Stomach (tissue), 9 donors: ENCODE measurements around the gene DIRAS3. TPM values are rescaled to one million over a fixed set of nuclear protein-coding genes. Genes with fewer than 3 reads are reported as not detected.
A peak's percentile ranks its signal among the peaks of the same experiment; 100 is the strongest.

Experiments used
- DNase-seq, 2 donors: peaks; one replicate each; pipeline versions ENCODE4 v3.0.0 to v3.0.0-alpha.2; 2013 to 2019
- H3K27ac ChIP-seq, 5 donors: fragments of 200-600 bp in 4 of 5; sonication (generic) in 4 of 5; one replicate each; pipeline ENCODE4 v1.5.1; 2013 to 2019; ENCODE audit warnings: mild to moderate bottlenecking in 1 of 5, moderate library complexity in 1 of 5
- H3K27me3 ChIP-seq, 3 donors: fragments of 200-600 bp; sonication (generic); one replicate each; pipeline ENCODE4 v1.5.1; 2017 to 2019; ENCODE audit warnings: mixed run types in 1 of 3
- H3K36me3 ChIP-seq, 4 donors: fragments of 200-600 bp; sonication (generic); 1 replicate in 3 of 4; 2 replicates in 1 of 4; pipeline ENCODE4 v1.5.1; 2016 to 2019
- H3K4me1 ChIP-seq, 4 donors: fragments of 200-600 bp; sonication (generic); one replicate each; pipeline ENCODE4 v1.5.1; 2016 to 2019
- H3K4me3 ChIP-seq, 4 donors: fragments of 200-600 bp; sonication (generic) in 3 of 4; one replicate each; pipeline ENCODE4 v1.5.1; 2016 to 2019; ENCODE audit warnings: mild to moderate bottlenecking in 1 of 4
- H3K9me3 ChIP-seq, 4 donors: fragments of 200-600 bp; sonication (generic); one replicate each; pipeline ENCODE4 v1.5.1; 2016 to 2019
- CTCF ChIP-seq, 7 experiments: fragments of 450-650 bp in 4 of 7; fragments of 200-600 bp in 3 of 7; sonication (generic) in 3 of 7; IDR thresholded peaks; one replicate each; pipeline ENCODE4 v1.5.1; 2016 to 2019; ENCODE audit warnings: antibody characterized with exemption in 7 of 7, control low read depth in 2 of 7, mild to moderate bottlenecking in 1 of 7
- EP300 ChIP-seq: sonication (generic); formaldehyde crosslinking; IDR thresholded peaks from one replicate; pipeline ENCODE4 v1.6.1; 2017; ENCODE audit warnings: antibody characterized with exemption
- POLR2A ChIP-seq, 4 donors: fragments of 450-650 bp; IDR thresholded peaks; one replicate each; pipeline ENCODE4 v1.6.1; 2016; ENCODE audit warnings: antibody characterized with exemption in 4 of 4, control low read depth in 2 of 4, mild to moderate bottlenecking in 1 of 4, moderate library complexity in 1 of 4
- POLR2AphosphoS5 ChIP-seq, 3 donors: sonication (generic); formaldehyde crosslinking; IDR thresholded peaks; one replicate each; pipeline ENCODE4 v1.6.1; 2016; ENCODE audit warnings: antibody characterized with exemption in 3 of 3
- WGBS, 5 donors: extraction: QIAGEN DNeasy Blood & Tissue Kit in 3 of 5; methylation state at CpG; one replicate each; pipeline versions ENCODE4 v1.1.5 to v1.1.7; 2013 to 2018; 5-methylcytosine and 5-hydroxymethylcytosine counted together
- intact Hi-C: fragments of 100-400 bp; cut with DNase I; formaldehyde crosslinking; loops from one replicate; pipeline ENCODE4 v1.15.1; 2023; ENCODE audit warnings: low total_unique reads
- polyA plus RNA-seq, 3 donors: library from polyadenylated mRNA; stranded (reverse); fragments of 200-250 nt; gene quantifications; one replicate each; pipeline ENCODE4 v1.2.3, GENCODE V29; 2013
- total RNA-seq, 5 donors: library from RNA; depleted of rRNA; stranded (reverse); fragments of >200 nt; gene quantifications; one replicate each; pipeline versions ENCODE4 v1.1.0 to v1.2.3, GENCODE V29; 2014 to 2016
- donor health status: healthy with polysubstance abuse.
- donor health status: Bipolar disorder and iron deficiency.
- donor health status: healthy.

Gene DIRAS3
- total and polyA plus RNA-seq, 8 donors, result 2.5 to 7.6 (median 5.5) TPM; not detected in 2

- Histone ChIP-seq H3K27ac (no peak overlapping the region), H3K36me3 (peaks cover 0 to 11% (median 5%) of the 10 kb centered on the region in 4 donors), H3K27me3 (peaks cover 0 to 13% (median 0%) of the 10 kb centered on the region in 3 donors), H3K4me1 (peaks cover 0 to 11% (median 2%) of the 10 kb centered on the region in 4 donors), H3K4me3 (no peak overlapping the region), H3K9me3 (peaks cover 0 to 6% (median 0%) of the 10 kb centered on the region in 4 donors)
- no peak for DNase-seq
- intact Hi-C loops, result no loop called here
- 60 to 86% (median 66%) methylated on average over 3 of the region's 3 CpGs for WGBS, 5 donors
- TF ChIP-seq POLR2AphosphoS5 (IDR thresholded peaks at IDR 0.05), result no peak
- TF ChIP-seq CTCF (IDR thresholded peaks at IDR 0.05), result no peak
- no peak for TF ChIP-seq POLR2A (IDR thresholded peaks at IDR 0.05)
- TF ChIP-seq EP300, result no peak
These were observed 2.8 kb downstream of the DIRAS3 start for GRCh38 chr1:68047659-68048026.

- intact Hi-C loops, result no loop called here
- H3K27ac ChIP-seq, result no peak overlapping the region
- 50 to 67% (median 53%) methylated on average over 31 to 34 of the region's 34 CpGs for WGBS, 5 donors
- peaks cover 0 to 11% (median 5%) of the 10 kb centered on the region in 4 donors for H3K36me3 ChIP-seq
- peaks cover 0 to 13% (median 0%) of the 10 kb centered on the region in 3 donors for H3K27me3 ChIP-seq
- H3K4me1 ChIP-seq, result peaks cover 0 to 11% (median 2%) of the 10 kb centered on the region in 4 donors
- TF ChIP-seq CTCF (IDR thresholded peaks at IDR 0.05) (no peak), POLR2A (IDR thresholded peaks at IDR 0.05) (no peak), EP300 (no peak), POLR2AphosphoS5 (IDR thresholded peaks at IDR 0.05) (no peak)
- H3K4me3 ChIP-seq, result peak overlapping the region in 1 of 4 donors; percentile 9
- peaks cover 0 to 6% (median 0%) of the 10 kb centered on the region in 4 donors for H3K9me3 ChIP-seq
- DNase-seq, result peak in 1 of 2 donors; percentile 12
These were observed 3.4 kb downstream of the DIRAS3 start for GRCh38 chr1:68046885-68047658.

- H3K9me3 ChIP-seq, result peaks cover 0 to 1% (median 0%) of the 10 kb centered on the region in 4 donors
- intact Hi-C loops, result no loop called here
- H3K4me3 ChIP-seq, result no peak overlapping the region
- H3K36me3 ChIP-seq, result peaks cover 0 to 11% (median 5%) of the 10 kb centered on the region in 4 donors
- TF ChIP-seq EP300 (no peak), CTCF (IDR thresholded peaks at IDR 0.05) (no peak), POLR2A (IDR thresholded peaks at IDR 0.05) (no peak), POLR2AphosphoS5 (IDR thresholded peaks at IDR 0.05) (no peak)
- H3K27me3 ChIP-seq, result peaks cover 0 to 7% (median 0%) of the 10 kb centered on the region in 3 donors
- H3K4me1 ChIP-seq, result peaks cover 0 to 11% (median 2%) of the 10 kb centered on the region in 4 donors
- no peak for DNase-seq
- H3K27ac ChIP-seq, result no peak overlapping the region
- WGBS, 5 donors, result 82 to 89% (median 85%) methylated on average over 8 of the region's 8 CpGs
These were observed 4.0 kb downstream of the DIRAS3 start for GRCh38 chr1:68046423-68046822.

GRCh38 chr1:68045511-68046180, 4.8 kb downstream of the DIRAS3 start:
- Histone ChIP-seq H3K4me3 (no peak overlapping the region), H3K27me3 (peaks cover 0 to 5% (median 0%) of the 10 kb centered on the region in 3 donors), H3K4me1 (peaks cover 0 to 10% (median 2%) of the 10 kb centered on the region in 4 donors), H3K36me3 (peaks cover 0 to 11% (median 5%) of the 10 kb centered on the region in 4 donors), H3K9me3 (no peaks in the 10 kb centered on the region), H3K27ac (no peak overlapping the region)
- TF ChIP-seq POLR2A (IDR thresholded peaks at IDR 0.05), result no peak
- 86 to 95% (median 91%) methylated on average over 4 of the region's 4 CpGs for WGBS, 5 donors
- intact Hi-C loops, result no loop called here
- no peak for DNase-seq
